OCI-LY7 (cell line): ENCODE data around the gene ENHO. TPM values are rescaled to one million over a fixed set of nuclear protein-coding genes. Genes with fewer than 3 reads are reported as not detected.

Experiments used
- BruUV-seq: library from RNA; stranded (reverse); fragments of 400-500 nt; replicated peaks from 2 replicates; lab custom pipeline; 2021; lab: Mats Ljungman, UMichigan
- CTCF ChIA-PET: fragments of 300-600 bp; sonication (Branson Sonifier 250); formaldehyde crosslinking; loops from one replicate; lab custom pipeline; 2022; ENCODE audit warnings: antibody characterized with exemption; ENCODE audit not compliant: unreplicated experiment; lab: Charles Lee
- POLR2A ChIA-PET: fragments of 300-600 bp; sonication (Branson Sonifier 250); formaldehyde crosslinking; loops from one replicate; lab custom pipeline; 2022; ENCODE audit warnings: antibody characterized with exemption; lab: Charles Lee
- DNase-seq: peaks from one replicate; pipeline ENCODE4 v3.0.0-alpha.2; 2015; ENCODE audit warnings: low spot score
- H2AFZ ChIP-seq: fragments of 200-600 bp; sonication (generic), shearing (Covaris generic); 2 replicates; pipeline ENCODE4 v1.6.1; 2014; ENCODE audit warnings: mild to moderate bottlenecking, antibody characterized with exemption, low read length, moderate library complexity
- H3K27ac ChIP-seq: fragments of 200-600 bp; sonication (generic); 2 replicates; pipeline ENCODE4 v1.5.1; 2014; ENCODE audit warnings: mixed run types, low read depth, mild to moderate bottlenecking, moderate library complexity, low read length, inconsistent platforms; ENCODE audit not compliant: poor library complexity, severe bottlenecking
- H3K36me3 ChIP-seq: fragments of 200-600 bp; sonication (generic); 2 replicates; pipeline ENCODE4 v1.6.1; 2014; ENCODE audit warnings: mild to moderate bottlenecking, antibody characterized with exemption, low read length, moderate library complexity, mixed read lengths; ENCODE audit not compliant: insufficient read depth
- H3K4me1 ChIP-seq: fragments of 200-600 bp; sonication (generic); 2 replicates; pipeline ENCODE4 v1.5.1; 2014; ENCODE audit warnings: mild to moderate bottlenecking, low read length; ENCODE audit not compliant: insufficient read depth, poor library complexity, severe bottlenecking
- H3K4me2 ChIP-seq: fragments of 200-600 bp; sonication (generic); 2 replicates; pipeline ENCODE4 v1.6.1; 2014; ENCODE audit warnings: mild to moderate bottlenecking, low read length
- H3K4me3 ChIP-seq: fragments of 200-600 bp; sonication (generic); 2 replicates; pipeline ENCODE4 v1.5.1; 2014; ENCODE audit warnings: mild to moderate bottlenecking, low read depth, low read length; ENCODE audit not compliant: poor library complexity, severe bottlenecking
- H3K79me2 ChIP-seq: fragments of 200-600 bp; sonication (generic); 2 replicates; pipeline ENCODE4 v1.6.1; 2016; ENCODE audit warnings: low read depth, mild to moderate bottlenecking, low read length, moderate library complexity, mixed read lengths; ENCODE audit not compliant: insufficient read depth
- H3K9me2 ChIP-seq: fragments of 200-600 bp; sonication (generic); 2 replicates; pipeline ENCODE4 v1.6.1; 2016; ENCODE audit warnings: mild to moderate bottlenecking, low read length, mixed read lengths; ENCODE audit not compliant: insufficient read depth
- H3K9me3 ChIP-seq: fragments of 200-600 bp; sonication (generic); 2 replicates; pipeline ENCODE4 v1.6.1; 2014; ENCODE audit warnings: mild to moderate bottlenecking, mixed run types, low read length, mixed read lengths
- H4K20me1 ChIP-seq: fragments of 200-600 bp; sonication (generic); 2 replicates; pipeline ENCODE4 v1.6.1; 2014; ENCODE audit warnings: mild to moderate bottlenecking, antibody characterized with exemption, low read length, moderate library complexity, mixed read lengths; ENCODE audit not compliant: insufficient read depth
- EZH2phosphoT487 ChIP-seq: fragments of 200-600 bp; sonication (generic); IDR thresholded peaks from 2 replicates; pipeline ENCODE4 v1.6.1; 2018; ENCODE audit warnings: low read depth, borderline replicate concordance, mild to moderate bottlenecking, mixed run types, antibody characterized with exemption, low read length, moderate library complexity, mixed read lengths
- intact Hi-C: fragments of 100-400 bp; cut with micrococcal nuclease; formaldehyde crosslinking; loops from one replicate; pipeline ENCODE4 v1.10.0; 2022; ENCODE audit not compliant: unreplicated experiment
- total RNA-seq, 2 experiments: library from RNA; depleted of rRNA in 1 of 2; stranded (reverse); fragments of >200 nt in 1 of 2; shearing (Covaris generic) in 1 of 2; gene quantifications; 2 replicates each; pipeline ENCODE4 v1.2.3, GENCODE V29; 2014 to 2022
- TF ChIP-seq, protein P1 (sequence below): fragments of 200-600 bp; sonication (generic); conservative IDR thresholded peaks from 2 replicates; pipeline ENCODE4 v1.5.1; 2014; ENCODE audit warnings: mild to moderate bottlenecking, antibody characterized with exemption, low read length, moderate library complexity, mixed read lengths

ENHO gene
- total RNA-seq, 2 experiments from 2014 or later, result 0.91 TPM; not detected in 1

DNA sequence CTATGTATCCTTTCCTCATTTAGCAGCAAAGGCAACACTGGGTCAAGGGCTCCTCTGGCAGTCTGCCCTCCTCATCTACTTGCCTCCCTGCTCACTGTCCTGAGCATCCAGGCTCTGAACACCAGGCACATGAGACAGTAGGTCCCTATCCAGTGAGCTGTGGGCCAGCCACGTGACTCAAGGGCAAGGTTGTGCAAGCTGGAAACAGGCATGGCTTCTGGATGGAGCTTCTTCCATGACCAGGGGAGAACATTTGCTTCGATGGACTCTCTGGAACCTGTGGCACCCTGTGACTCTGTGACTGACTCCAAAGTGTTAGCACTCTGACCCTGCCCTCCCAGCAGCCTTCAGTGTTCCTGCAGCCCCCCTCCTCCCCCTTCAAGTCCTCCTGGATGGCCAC is 31.2 kb downstream of the ENHO start:
- H3K9me3 ChIP-seq, result no peaks in the 10 kb centered on the region
- TF ChIP-seq EZH2phosphoT487, result no peak
- TF ChIP-seq, protein P1, sequence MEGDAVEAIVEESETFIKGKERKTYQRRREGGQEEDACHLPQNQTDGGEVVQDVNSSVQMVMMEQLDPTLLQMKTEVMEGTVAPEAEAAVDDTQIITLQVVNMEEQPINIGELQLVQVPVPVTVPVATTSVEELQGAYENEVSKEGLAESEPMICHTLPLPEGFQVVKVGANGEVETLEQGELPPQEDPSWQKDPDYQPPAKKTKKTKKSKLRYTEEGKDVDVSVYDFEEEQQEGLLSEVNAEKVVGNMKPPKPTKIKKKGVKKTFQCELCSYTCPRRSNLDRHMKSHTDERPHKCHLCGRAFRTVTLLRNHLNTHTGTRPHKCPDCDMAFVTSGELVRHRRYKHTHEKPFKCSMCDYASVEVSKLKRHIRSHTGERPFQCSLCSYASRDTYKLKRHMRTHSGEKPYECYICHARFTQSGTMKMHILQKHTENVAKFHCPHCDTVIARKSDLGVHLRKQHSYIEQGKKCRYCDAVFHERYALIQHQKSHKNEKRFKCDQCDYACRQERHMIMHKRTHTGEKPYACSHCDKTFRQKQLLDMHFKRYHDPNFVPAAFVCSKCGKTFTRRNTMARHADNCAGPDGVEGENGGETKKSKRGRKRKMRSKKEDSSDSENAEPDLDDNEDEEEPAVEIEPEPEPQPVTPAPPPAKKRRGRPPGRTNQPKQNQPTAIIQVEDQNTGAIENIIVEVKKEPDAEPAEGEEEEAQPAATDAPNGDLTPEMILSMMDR, result no peak
- no peaks in the 10 kb centered on the region for H3K4me1 ChIP-seq
- H4K20me1 ChIP-seq, result no peaks in the 10 kb centered on the region; the same call in 1 of the 2 replicates
- H2AFZ ChIP-seq, result no peak overlapping the region
- intact Hi-C loops, result no loop called here
- no peak for DNase-seq
- no TSS peak for BruUV-seq
- no peaks in the 10 kb centered on the region for H3K36me3 ChIP-seq
- no peaks in the 10 kb centered on the region for H3K79me2 ChIP-seq
- ChIA-PET CTCF (no interaction called here), POLR2A (interaction anchor here (1.5 kb wide), 1 partner anchor 19 kb away, joined by 3 read pairs; no protein-coding TSS in a partner anchor)
- no peak overlapping the region for H3K4me2 ChIP-seq
- H3K4me3 ChIP-seq, result no peak overlapping the region
- H3K27ac ChIP-seq, result no peak overlapping the region
- H3K9me2 ChIP-seq, result no peaks in the 10 kb centered on the region

DNA sequence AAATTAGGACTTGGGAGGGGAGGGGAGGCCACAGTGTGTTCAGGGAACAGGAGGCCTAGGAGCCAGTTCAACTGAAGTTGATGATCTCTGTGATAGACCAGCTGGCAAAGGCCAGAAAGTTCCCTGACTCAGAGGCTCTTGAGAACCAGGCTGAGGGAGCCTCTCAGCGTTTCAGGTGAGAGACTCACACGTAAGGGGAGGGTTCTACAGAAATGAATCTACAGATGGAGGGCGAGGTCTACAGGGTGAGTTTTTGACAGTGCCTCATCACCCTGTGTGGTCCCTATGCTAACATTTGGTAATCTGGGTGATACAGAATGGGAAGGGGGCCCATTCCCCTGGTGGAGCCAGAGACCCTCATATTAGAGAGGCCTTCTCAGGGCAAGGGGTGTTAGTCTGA is 32.0 kb downstream of the ENHO start:
- H3K9me3 ChIP-seq, result no peaks in the 10 kb centered on the region
- DNase-seq, result no peak
- H3K4me1 ChIP-seq, result no peaks in the 10 kb centered on the region
- no peaks in the 10 kb centered on the region for H3K36me3 ChIP-seq
- TF ChIP-seq, protein P1, result no peak
- no peak for TF ChIP-seq EZH2phosphoT487
- H3K4me3 ChIP-seq, result no peak overlapping the region
- no peaks in the 10 kb centered on the region for H3K79me2 ChIP-seq
- H3K9me2 ChIP-seq, result no peaks in the 10 kb centered on the region
- no TSS peak for BruUV-seq
- ChIA-PET CTCF (no interaction called here), POLR2A (interaction anchor here (1.5 kb wide), 1 partner anchor 18 kb away, joined by 3 read pairs; no protein-coding TSS in a partner anchor)
- H3K27ac ChIP-seq, result no peak overlapping the region
- H3K4me2 ChIP-seq, result no peak overlapping the region
- intact Hi-C loops, result no loop called here
- no peak overlapping the region for H2AFZ ChIP-seq
- no peaks in the 10 kb centered on the region; the same call in 1 of the 2 replicates for H4K20me1 ChIP-seq

- H3K4me1 ChIP-seq, result no peaks in the 10 kb centered on the region
- TF ChIP-seq, protein P1, result no peak
- no peak for TF ChIP-seq EZH2phosphoT487
- intact Hi-C loops, result no loop called here
- H3K9me2 ChIP-seq, result no peaks in the 10 kb centered on the region
- no peaks in the 10 kb centered on the region for H3K36me3 ChIP-seq
- DNase-seq, result no peak
- no peak overlapping the region for H2AFZ ChIP-seq
- H3K27ac ChIP-seq, result no peak overlapping the region
- H3K4me3 ChIP-seq, result no peak overlapping the region
- no peaks in the 10 kb centered on the region for H3K79me2 ChIP-seq
- POLR2A ChIA-PET, result no interaction called here
- no peaks in the 10 kb centered on the region; the same call in 1 of the 2 replicates for H4K20me1 ChIP-seq
- BruUV-seq, result no TSS peak
- H3K9me3 ChIP-seq, result no peaks in the 10 kb centered on the region
- CTCF ChIA-PET, result no interaction called here
- no peak overlapping the region for H3K4me2 ChIP-seq
These were observed 32.4 kb downstream of the ENHO start for GRCh38 chr9:34490360-34490759.
